Measurements from ENCODE around the gene HRH4.

HRH4 gene

DNA sequence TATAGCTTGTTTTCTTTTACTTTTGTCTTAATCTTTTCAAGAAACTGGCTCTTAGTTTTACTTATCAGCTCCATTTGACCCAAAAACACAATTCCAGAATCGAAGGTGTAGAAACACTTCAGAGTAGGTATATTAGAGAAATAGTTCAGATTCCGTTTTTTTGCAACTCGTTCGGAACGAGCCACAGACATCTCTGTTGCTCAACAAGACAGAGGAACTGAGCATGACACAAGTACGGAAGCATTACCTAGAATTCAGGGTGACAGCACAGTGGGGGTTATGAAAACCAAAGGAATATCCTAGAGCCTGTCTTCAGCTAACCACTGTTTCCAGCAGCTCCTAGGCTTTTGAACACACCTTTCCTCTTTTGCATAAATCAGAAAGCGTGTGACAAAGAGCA is 5.0 kb downstream of the HRH4 start:
- DNase-seq (ENCODE audit: low read depth), result no peak

DNA sequence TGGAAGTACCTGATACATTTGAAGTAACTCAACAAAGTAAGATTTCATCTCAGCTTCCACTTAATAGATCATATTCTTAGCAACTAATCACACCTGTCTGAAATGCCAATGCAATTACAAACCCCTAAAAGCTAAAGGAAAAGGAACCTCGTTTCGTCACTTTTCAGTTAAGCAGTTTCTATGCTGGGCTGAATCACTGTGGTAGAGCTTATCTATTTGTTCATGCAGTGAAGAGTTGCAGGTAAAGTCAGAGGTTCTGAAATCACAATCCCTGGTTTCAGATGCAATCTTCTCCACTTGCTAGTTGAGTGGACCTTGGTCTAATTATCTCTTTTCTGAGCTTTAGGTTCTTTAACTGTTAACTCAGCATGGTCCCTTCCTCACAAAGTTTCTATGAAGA is 6.3 kb downstream of the HRH4 start:
- no peak for DNase-seq (ENCODE audit: low read depth)

DNA sequence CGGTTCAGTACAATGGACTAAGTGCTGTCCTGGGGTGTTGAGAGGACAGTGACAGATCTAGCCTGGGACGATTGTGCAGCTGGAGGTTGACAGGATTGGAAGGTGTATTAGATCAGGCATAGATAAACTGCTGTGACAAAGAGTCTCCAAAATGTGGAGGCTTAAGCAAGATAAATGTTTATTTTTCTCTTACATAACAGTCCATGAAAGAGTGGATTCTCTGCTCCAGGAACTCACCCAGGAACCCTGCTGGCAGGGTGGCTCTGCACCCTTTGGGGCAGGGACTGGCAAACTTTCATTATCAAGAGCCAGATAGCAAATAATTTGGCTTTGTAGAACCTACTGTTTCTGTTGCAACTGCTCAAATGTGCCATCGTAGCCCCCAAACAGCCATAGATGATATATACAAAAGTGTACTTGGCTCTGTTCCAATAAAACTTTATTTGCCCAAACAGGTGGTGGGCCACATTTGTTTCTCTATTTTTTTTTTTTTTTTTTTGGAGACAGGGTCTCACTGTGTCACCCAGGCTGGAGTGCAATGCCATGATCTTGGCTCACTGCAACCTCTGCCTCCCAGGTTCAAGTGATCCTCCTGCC is 9.7 kb downstream of the HRH4 start:
- no peak for DNase-seq (ENCODE audit: low read depth)

DNA sequence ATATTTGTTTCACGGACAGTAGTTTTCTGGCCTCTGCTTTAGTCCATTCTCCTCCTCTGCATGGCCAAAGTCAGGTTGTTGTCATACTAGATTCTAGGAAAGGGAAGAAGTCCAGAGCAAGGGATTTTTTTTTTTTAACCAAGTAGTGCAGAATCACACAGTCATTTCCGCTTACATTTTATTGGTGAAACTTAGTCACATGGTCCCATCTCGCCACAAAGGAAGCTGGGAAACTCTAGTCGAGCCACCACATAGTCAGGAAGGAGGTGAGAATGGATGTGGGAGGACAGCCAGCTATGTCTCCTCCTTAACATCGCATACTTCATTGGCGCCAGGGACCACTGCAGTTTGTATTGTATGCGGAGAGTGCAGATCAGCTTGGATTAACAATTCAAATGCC is 10.4 kb downstream of the HRH4 start:
- DNase-seq (ENCODE audit: low read depth), result no peak

DNA sequence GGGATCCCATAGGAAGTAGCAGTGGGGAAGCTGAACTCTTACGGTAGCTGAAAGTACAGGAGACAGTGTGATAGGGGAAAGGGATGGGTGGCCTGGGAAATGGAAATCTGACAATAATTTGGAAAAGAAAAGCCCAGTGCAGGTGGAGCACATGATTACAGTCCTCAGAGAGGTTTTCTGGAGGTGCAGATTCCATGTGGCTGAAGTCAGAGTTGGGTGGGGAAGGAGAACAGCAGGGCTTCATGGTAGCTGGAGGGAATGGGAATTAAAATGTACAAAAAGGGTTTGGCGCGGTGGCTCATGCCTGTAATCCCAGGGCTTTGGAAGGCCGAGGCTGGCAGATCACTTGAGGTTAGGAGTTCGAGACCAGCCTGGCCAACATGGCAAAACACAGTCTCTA is 12.2 kb downstream of the HRH4 start:
- DNase-seq (ENCODE audit: low read depth), result no peak

DNA sequence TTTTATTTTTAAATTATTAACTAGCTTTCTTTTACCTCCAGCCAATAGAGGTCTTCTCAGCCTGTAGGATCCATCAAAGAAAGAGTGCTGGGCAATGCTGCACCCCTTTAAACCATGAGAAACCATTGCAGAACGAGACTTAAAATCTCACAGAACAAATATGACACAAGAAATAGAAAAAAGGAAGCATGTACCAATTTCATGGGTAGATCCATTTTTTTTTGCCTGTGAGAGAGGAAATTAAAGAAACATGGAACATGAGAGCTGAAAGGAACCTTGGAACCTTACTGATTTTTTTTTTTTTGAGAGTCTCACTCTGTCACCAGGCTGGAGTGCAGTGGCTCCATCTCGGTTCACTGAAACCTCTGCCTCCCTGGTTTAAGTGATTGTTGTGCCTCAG is 14.0 kb downstream of the HRH4 start:
- no peak for DNase-seq (ENCODE audit: low read depth)

GRCh38 chr18:24475926-24476589 is 15.6 kb downstream of the HRH4 start:
- no peak for DNase-seq (ENCODE audit: low read depth)

GRCh38 chr18:24479371-24479770 is 18.9 kb downstream of the HRH4 start:
- DNase-seq (ENCODE audit: low read depth), result no peak

DNA sequence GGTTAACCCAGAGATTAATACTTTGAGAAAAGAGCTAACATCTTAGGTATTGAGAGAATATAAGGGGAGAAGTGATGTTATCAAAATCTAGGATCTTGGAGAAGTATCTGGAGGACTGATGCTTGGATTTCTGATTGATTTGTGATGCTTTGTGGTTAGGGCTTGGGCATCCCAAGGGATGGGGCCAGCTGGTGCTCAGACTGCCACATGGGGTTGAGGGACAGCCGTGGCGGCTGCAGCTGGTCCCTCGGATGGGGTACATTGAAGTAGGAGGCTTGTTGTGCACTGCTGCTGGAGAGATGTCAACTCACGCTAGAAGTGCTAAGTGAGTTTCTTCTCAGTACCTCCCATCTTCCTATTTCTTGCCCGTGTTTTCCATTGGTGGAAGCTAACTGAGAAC is 22.4 kb downstream of the HRH4 start:
- DNase-seq (ENCODE audit: low read depth), result no peak

DNA sequence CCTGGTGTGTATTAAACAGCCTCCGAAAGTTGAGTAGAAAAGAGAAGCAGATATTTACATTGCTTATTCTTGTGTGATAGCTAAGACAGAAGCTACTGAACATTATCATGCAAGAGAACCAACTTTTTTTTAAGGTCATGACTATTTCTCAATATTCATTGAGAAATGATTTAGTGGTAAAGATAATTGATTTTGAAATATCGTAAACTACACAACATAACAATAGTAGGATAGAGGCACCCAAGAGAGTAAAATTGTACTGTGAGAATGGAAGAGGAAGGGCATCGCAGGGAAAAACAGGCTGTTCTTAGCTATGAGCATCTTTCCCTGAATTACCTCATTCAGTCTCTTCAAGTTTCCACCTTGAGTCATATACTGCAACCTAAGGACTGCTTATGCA is 25.2 kb downstream of the HRH4 start:
- DNase-seq (ENCODE audit: low read depth), result no peak

DNA sequence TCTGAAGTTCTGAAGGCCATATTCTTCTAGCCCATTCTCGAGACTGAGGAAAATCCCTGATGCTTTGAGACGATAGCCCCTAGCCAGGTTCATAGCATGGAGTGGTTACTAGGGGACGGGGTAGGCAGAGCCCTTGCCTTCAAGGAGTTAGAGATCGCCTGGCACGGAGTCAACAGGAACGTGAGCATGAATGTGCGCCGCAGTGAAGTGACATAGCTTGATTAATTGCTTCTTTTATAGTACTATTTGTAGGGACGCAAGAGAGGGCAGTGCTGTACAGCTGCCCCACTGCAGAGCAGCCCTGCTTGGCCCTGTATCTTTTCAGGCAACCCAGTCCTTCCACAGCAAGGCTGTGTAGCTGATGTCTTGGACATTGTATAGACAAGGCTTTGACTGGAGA is 26.2 kb downstream of the HRH4 start:
- DNase-seq (ENCODE audit: low read depth), result no peak

- no peak for DNase-seq (ENCODE audit: low read depth)
Observed at GRCh38 chr18:24488824-24489493, 28.5 kb downstream of the HRH4 start.

DNA sequence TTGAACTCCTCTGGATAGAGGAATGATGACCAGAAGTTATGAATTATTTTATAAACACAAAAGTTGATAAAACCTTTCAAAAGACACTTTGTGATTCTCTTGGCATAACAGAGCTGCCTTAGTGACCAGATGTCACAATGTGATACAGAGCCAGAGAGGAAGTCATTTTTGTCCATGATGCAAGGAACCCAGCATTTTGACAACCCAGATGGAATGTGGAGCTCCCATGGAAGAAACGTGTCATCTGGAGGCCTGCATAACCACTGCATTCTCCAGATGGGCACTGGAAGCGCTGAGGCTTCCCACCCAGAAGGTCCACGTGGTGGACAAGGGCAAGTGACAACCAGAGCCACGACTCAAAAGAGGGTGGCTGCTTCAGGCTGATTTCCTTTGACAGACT is 30.1 kb downstream of the HRH4 start:
- DNase-seq (ENCODE audit: low read depth), result no peak

DNA sequence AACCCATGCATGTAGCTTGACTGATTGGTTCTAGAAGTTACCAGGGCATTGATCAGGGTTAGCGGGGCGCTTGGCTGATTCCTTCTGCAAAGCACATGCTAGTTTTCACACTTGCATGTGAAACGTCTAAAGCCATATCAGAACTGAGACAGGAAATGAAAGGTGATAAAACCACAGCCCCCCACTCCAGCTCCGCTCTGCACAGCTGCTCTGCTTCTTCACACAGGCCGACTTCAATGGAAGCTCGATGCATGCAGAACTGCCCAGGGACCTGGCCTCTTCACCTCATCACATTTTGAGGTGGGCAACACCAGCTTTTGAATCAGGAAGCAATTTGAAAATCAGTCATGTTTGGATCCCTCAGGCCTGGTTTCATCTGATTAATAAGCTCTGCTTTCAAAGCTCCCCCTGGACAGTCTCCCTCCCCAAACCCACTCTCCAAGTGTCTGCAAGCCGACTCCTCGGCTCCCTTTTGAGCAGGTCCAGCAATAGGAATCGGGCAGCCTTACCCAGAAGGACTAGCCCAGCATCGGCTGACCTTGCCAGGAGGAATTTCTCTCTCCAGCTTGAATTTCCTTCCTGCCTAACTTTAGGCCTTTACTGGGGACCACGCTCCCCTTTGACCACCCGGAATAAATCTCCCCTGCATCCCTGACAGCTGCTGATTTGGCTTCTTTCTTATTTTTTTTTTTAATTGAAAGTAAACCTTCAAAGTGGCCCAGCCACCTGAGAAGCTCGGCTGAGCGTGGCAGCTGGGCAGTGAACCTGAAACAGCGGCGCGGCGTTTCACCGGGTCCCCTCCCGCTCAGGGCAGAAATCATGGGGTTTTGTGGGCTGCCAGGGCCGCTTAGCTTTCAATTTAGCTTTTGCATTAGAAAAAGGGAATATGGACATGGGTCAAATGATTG is 31.7 kb downstream of the HRH4 start:
- no peak for DNase-seq (ENCODE audit: low read depth)

- DNase-seq (ENCODE audit: low read depth), result no peak
Observed at GRCh38 chr18:24494586-24494985, 34.1 kb downstream of the HRH4 start.

- no peak for DNase-seq (ENCODE audit: low read depth)
Observed at GRCh38 chr18:24497031-24497754, 36.8 kb downstream of the HRH4 start.

DNA sequence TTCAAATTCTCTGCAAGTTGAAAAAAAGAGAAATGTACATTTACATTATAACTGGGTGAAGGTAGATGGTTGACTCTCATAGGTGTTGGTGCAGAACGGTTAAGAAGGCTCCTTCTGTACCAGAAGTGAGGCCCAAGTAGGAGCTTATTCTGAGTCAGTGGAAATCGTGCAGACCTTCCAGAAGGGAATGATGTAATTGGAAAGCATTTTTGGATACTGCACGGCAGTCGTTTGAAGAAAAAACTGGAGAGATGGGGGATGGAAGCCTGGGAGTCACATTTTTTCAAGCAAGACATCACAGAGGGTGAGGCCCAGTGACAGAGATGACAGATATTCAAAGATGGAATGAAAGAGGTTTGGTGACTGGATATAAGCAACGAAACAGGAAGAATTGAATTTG is 39.4 kb downstream of the HRH4 start:
- DNase-seq (ENCODE audit: low read depth), result no peak

DNA sequence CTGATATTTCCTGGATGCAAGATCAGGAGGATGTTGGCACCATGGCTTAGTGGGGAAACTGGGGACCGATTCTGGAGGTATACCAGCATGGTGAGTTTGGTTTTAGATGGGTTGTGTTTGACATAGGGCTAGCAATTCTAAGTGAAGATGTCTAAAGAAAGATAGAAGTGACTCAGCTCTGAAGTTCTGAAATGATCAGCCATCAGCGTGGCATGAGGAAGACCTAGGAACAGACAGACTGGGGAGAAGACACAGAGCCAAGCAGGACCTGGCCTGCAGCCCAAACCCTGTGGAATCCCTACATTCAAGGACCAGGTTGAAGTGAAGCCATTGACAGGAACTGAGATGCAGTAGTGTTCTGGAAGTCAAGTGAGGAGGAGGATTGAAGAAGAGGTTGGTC is 39.8 kb downstream of the HRH4 start:
- no peak for DNase-seq (ENCODE audit: low read depth)

GRCh38 chr18:24500766-24501165 is 40.3 kb downstream of the HRH4 start:
- DNase-seq (ENCODE audit: low read depth), result no peak

GRCh38 chr18:24502667-24503523 is 42.5 kb downstream of the HRH4 start:
- DNase-seq (ENCODE audit: low read depth), result no peak

DNA sequence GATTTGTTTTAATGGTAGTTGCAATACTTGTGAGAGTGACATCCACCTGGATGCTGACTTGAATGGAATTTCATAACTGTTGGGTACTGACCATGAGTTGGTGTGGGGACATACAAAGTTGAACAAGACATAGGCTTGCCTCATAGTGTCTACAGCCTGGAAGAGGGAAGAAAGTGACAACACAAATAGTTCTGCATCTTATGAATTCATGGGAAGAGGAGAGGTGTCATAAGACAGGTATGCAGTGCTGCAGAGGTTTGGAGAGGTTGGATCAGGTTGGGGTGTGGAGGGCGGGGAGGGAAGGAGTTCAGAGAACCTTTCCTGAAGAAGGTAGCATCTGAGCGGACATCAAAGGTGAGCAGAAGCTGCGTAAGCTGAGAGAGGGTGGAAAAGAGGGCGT is 44.0 kb downstream of the HRH4 start:
- DNase-seq (ENCODE audit: low read depth), result no peak

Data from activated T-helper 1 cell treated with Interleukin-2 at 50 U/mL for 16 hours (primary cell).